Left lobe of liver (tissue), 2 donors: ENCODE data around the gene CUBN. TPM values are rescaled to one million over a fixed set of nuclear protein-coding genes. Genes with fewer than 3 reads are reported as not detected.
"Not testable (repeated sequence)": the region's sequence is repeated elsewhere in the genome, so short reads cannot be mapped to it uniquely, and the experiment has no call there.

Experiments
- ATAC-seq: fragments of 200-7000 bp; cut with Tn5 transposase; one replicate; pipeline ENCODE4 v1.9.1; 2020; ENCODE audit warnings: mild to moderate bottlenecking, moderate library complexity
- DNase-seq: peaks from one replicate; pipeline ENCODE4 v3.0.0-alpha.2; 2020; ENCODE audit warnings: low spot score
- total RNA-seq: library from RNA; stranded (reverse); gene quantifications from one replicate; pipeline ENCODE4 v1.2.1, GENCODE V29; 2021
- donor health status: DM: no; HTN: no; CAD: no; lungs with moderate emphysema.
- donor health status: DM: no; HTN: yes; CAD: no.

CUBN gene
- total RNA-seq, 1 donor from 2014 or later, result 0.25 TPM

GRCh38 chr10:17141504-17142229 lies 12.1 kb upstream of the CUBN start:
- ATAC-seq, result no peak
- DNase-seq, result no peak

DNA sequence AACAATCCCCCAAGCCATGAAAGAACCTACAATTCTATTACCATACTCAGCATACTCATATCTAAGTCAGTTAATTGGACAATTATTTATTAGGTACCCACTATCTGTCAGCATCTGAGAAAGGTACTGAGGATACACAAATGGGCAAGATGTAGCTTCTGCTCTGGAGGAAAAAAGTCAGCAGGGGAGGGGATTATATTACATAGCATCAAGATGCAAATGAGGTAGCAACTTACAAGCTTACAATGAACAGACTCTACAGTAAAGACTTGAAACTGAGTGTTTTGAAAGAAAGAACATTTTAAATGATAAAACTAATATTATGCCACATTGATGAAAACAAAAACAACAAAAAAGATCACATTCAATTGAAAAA lies 10.8 kb upstream of the CUBN start:
- ATAC-seq (no peak), DNase-seq (no peak)

- no peak for ATAC-seq
These were observed 8.9 kb upstream of the CUBN start for GRCh38 chr10:17138460-17139042.

DNA sequence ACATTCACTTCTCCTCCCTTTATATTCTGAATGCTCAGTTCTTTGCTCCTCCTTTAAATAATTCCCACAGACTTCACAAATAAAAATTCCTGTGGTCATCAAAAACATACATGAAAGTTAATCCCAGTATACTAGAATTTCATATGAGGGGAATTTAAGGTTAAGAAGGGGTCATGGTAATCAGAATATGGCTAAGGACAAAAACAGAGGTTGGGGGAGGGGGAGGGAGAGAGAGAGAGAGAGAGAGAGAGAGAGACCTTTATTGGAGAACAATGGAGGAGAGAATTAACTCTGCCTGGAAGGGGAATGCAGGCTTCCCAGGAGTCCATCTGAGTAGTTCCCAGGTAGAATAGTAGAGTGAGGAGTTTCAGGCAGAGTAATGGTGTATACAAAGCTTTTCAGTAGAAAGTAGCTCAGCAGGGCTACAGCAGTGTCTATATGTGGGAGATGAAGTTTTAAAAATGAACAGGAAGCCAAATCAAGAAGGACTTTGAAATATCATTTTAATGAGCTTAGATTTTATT lies 5.2 kb upstream of the CUBN start:
- DNase-seq (no peak), ATAC-seq (no peak)

More at GRCh38 chr10:17138460-17139042, 8.9 kb upstream of the CUBN start:
- DNase-seq, result no peak

DNA sequence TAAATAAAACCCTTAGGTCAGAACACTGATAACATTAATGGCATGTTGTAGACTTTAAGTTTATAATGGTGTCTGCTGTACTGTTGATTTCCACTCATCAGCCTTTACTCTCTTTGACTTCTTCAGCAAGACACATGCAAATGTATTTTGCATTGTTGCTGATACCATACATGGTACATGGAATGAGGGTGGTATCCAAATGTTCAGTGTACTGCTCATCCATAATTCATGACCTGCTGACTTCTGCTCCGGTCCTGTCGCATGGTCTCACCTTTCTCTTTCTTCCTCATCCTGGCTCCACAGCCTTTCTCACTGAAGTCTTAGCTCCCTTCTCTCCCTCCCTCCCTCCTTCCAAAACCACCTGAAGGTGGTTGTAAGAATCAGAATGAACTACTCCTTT lies 4.7 kb upstream of the CUBN start:
- DNase-seq (no peak), ATAC-seq (no peak)

- ATAC-seq (peak; percentile 38), DNase-seq (no peak)
These were observed 1.4 kb downstream of the CUBN start for GRCh38 chr10:17128261-17128660.

- ATAC-seq (no peak), DNase-seq (no peak)
These were observed 3.3 kb downstream of the CUBN start for GRCh38 chr10:17126327-17126726.

DNA sequence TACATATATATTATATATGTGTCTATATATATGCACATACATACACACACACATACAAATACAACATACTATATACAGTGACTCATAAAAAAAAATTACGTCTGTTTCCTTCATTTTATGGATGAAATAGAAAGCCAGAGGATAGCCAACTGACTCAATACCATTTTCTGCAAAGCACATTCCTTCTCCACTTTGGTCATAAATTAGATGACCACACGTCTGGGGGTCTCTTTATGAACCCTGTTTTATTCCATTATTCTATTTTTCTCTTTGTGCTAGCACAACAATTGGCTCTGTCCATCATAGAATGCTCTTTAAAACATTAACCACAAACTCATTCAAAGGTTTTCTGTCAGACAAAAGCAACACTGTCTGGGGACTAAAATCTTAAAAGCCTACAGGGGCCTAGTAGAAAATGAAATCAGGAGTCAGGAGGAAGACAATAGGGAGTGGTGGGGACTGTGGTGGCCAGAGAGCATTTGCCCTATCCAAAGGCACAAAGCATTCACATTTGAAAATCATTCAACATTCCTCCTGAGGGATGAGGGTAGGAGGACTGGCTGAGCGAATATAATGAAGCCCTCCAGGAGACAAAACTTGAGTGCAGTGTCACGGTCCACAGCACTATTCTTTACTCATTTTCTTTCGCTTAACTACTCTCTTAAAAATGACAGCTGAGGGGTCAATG lies 4.3 kb downstream of the CUBN start:
- ATAC-seq (no peak), DNase-seq (no peak)

GRCh38 chr10:17123961-17124360 lies 5.7 kb downstream of the CUBN start:
- DNase-seq (no peak), ATAC-seq (no peak)

DNA sequence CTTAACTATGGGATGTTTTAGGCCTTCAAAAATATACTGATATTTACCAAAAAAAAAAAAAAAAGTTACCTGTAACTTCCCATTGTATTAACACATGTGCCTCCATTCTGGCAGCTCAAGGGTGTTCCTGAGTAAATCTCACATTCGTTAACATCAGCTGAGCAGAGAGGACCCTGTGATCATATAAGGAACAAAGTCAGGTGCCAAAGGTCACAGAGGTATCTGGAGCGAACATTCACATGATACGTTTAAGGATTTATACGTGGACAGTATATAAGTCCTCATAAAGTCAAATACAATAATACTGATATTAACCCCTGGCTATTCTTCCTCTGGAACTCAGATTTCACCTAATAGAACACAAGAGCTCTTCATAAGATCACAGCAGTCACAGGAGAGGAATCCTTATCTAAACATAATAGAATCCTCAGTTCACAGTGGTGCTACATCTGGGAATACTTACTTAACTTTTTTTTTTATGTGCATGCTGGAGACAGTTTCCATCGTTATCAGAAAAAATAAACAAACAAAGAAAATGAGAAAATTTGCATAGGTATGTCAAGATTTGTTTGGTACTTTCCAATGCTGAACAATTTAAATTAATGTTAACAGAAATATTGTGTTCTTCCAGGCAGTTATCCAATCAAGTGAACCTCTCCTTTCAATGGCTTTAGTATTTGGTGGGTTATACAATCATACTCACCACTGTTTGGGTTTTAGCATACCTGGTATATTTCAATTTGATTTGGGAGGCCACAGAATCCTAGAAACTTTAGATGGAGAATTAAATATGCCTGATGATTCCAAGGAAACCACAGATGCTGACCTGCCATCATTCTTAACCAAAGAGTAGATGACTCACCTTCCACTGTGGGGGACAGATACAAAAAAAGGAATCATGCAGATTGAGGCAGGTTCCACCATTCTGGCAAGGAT lies 6.6 kb downstream of the CUBN start:
- ATAC-seq (no peak), DNase-seq (no peak)

DNA sequence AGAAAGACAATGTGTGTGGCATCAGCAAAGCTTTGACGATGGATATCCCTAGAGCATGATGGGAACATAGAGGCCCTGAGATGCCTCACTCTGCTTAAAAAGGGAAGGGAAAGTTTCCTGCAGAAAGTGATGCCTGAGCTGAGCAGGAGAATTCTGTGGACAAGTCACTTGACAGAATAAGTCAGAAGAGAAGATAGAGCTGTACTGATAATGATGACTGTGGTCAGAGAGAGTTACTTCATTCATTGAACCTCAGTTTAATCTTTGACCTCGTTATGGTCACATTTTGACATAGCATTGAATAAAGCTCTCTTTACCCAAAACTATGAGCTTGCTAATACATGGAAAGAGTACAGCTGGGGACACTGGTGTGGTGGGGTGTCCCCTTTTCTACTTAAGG lies 7.6 kb downstream of the CUBN start:
- DNase-seq (no peak), ATAC-seq (no peak)

GRCh38 chr10:17120694-17121093 lies 8.9 kb downstream of the CUBN start:
- peak; percentile 20 for ATAC-seq

GRCh38 chr10:17119845-17120244 lies 9.8 kb downstream of the CUBN start:
- no peak for DNase-seq
- peak; percentile 51 for ATAC-seq

More at GRCh38 chr10:17120694-17121093, 8.9 kb downstream of the CUBN start:
- DNase-seq, result no peak

- DNase-seq (no peak), ATAC-seq (no peak)
These were observed 13.4 kb downstream of the CUBN start for GRCh38 chr10:17116193-17116592.

DNA sequence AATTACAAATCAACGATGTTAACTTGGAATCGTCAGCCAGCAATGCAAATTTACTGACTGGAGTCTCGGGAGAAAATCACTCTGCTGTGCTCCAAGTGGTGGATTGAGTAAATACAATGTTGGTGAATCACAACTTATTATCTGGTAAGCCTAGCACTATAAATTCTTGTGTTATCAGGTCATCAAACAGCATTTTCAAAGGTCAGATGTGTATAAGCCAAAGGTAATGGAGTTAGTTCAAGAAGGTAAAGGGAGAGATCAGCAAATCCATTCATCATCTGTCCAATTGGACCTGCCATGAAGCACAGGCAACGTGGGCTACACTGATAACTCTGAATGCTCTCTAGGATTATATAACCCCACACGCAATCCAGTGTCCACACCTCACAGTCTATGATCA lies 13.9 kb downstream of the CUBN start:
- no peak for ATAC-seq

GRCh38 chr10:17114878-17115444 lies 14.7 kb downstream of the CUBN start:
- not testable (repeated sequence) for DNase-seq, ATAC-seq

More for the DNA sequence above, 13.9 kb downstream of the CUBN start:
- DNase-seq, result no peak

GRCh38 chr10:17113889-17114540 lies 15.6 kb downstream of the CUBN start:
- no peak for DNase-seq
- peak; percentile 68 for ATAC-seq

GRCh38 chr10:17113346-17113745 lies 16.3 kb downstream of the CUBN start:
- ATAC-seq (no peak), DNase-seq (no peak)

GRCh38 chr10:17112566-17112965 lies 17.0 kb downstream of the CUBN start:
- ATAC-seq (no peak), DNase-seq (no peak)
